NCI-H2029 (cell line): Measurements from ENCODE around the gene NCK2.
"Not testable (repeated sequence)": the region's sequence is repeated elsewhere in the genome, so short reads cannot be mapped to it uniquely, and the experiment has no call there.

Source experiments
- DNase-seq: peaks from one replicate; lab custom pipeline; 2025; lab: John Stamatoyannopoulos, UW

The NCK2 gene

DNA sequence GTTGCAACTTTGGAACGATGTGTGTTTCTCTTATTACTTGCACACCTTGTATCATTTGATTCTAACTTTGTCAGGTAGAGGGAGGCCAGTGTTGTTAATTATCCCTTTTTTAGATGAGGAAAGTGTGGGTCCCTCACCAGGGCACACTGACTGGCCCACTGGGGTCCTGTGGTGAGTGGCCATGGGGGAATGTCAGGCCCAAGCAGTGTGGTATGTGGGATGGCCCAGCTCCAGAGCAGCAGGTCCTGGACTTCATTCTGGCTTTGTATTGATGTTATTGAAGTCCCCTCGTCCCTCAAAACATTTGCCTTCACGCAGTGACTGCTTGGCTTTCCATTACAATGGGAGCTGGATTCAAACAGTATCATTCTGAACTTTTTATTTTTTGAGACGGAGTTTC lies 11.7 kb downstream of the NCK2 start:
- no peak for DNase-seq

DNA sequence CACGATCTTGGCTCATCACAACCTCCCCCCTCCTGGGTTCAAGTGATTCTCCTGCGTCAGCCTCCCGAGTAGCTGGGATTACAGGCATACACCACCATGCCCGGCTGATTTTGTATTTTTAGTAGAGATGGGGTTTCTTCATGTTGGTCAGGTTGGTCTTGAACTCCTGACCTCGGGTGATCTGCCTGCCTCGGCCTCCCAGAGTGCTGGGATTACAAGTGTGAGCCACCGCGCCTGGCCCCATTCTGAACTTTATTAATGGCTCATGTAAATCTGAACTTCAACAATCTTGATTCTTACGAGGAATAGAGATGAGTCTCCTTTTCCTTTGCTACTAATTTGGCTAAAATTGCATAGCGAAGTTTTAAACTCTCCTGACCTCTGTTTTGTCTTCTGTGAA lies 12.2 kb downstream of the NCK2 start:
- not testable (repeated sequence) for DNase-seq

DNA sequence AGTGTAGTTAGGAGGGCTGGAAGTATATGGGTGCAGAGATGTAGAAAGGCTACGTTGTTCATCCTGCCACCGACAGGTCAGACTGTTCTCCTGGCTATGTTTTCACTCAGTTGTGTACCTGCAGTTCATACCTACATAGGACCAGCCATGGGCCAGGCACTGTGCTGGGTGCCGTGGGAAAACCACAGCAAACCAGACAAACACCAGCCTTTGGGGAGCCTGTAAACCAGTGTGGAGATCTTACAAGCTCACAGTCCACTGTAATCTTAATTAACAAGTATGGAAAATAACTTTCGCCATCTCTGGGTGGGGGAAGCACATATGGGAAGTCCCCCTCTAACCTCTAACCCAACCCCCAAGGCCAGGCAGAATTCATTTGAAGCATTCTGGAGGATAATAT lies 12.7 kb downstream of the NCK2 start:
- DNase-seq: no peak

DNA sequence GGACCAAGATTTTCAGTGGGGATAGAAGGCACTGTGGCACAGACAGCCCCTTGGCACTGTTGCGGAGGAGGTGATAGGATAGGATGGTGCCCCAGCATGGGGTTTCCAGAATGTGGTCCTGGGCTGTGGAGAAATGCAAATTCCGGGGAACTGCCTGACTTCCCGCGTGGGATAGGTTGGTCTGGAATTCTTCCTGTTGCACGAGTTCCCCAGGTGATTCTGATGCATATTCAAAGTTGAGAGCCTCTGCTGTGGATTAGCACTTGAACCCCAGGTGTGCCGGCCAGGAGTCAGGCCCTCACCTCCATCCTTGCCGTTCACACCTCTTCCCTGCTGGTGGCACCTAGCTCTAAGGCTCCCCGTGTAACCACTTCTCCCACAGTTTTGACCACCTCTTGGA lies 15.5 kb downstream of the NCK2 start:
- no peak for DNase-seq

DNA sequence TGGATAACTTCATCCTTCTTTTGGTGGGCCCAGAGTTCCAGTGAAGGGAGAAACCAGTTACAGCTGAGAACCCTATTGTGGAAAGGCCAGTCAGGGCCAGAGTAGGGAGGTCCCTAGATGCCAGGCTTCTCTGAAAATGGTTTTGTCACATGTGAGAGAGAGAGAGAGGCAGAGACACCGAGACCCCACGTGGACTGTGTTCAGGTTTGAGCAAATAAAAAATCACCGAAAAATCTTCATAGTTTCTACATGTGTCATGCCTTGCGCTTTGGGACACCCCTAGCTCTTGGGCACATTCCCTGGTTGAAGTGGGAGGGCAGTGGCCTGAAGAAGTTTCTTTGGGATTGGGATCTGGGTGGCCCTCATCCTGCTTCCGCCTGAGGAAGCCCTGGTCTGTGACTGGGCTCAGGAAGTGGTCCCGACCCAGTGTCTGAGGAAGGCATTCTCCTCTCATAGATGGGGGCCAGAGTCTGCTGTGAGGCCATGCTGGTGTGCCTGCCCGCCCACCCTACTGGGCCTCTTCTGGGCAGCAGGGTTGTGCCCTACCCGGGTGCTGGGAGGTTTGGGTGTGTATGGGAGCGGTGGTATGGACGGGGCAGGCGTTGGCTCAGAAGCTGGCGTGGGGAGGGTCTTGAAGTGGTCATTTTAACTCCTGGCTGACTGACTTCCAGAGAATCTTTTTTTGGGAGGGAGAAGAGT lies 16.1 kb downstream of the NCK2 start:
- no peak for DNase-seq

DNA sequence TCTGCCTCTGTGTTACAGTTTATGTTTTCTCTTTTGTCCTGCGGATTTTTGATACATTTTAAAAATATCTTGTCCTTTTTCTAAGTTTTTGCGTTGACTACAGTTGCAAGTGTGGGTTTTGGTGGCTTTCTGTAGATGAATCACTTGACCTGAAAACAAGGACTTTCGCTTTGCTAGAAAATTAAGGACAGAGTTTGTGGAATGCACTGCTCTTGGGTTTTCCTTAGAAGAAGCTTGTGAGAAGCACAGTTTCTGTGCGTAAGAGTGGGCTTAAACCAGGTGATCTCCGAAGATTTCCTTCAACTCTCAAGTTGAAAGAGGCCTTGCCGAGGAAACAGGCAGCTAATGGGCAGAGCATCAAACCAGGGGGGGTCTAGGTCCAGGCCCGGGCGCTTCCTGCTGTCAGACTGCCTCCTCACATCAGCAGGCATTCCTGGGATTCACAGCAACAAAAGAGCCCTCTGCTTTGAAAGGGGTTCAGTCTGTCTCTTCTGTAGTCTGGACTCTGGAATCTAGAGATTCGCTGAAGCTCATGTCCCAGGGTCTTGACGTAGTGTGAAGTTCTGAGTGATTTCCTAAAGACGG lies 17.3 kb downstream of the NCK2 start:
- no peak for DNase-seq

DNA sequence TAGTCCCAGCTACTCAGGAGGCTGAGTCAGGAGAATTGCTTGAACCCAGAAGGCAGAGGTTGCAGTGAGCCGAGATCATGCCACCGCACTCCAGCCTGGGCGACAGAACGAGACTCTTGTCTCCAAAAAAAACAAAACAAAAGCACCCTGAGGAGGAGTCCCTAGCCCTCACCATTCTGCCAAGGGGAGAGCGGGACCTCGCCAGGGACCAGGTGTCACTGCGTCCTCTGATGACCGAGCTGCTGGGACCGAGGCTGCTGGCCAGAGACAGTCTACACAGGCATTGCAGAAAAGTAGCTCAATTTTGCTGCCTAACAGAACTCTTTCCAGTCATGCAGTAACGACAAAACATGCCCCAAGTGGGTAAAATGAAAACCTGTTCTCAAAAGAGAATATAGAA lies 18.4 kb downstream of the NCK2 start:
- no peak for DNase-seq

DNA sequence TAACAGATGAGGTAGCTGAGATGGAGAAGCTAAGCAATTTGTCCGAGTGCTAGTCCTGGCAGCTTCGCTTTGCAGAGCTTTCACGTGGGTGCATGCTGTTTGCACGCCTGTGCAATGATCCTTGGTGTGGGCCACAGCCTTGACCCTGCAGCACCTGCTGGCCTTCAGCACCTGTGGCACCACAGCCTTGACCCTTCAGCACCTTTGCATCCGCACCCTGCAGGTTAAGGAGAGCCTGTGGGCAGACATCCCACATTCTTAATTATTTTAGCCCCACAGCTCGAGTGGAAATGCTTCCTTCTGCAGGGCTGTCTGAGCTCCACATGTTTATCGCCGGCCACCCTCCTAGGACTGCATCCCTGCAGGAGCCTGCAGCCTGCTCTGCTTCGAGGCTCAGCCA lies 19.3 kb downstream of the NCK2 start:
- no peak for DNase-seq

DNA sequence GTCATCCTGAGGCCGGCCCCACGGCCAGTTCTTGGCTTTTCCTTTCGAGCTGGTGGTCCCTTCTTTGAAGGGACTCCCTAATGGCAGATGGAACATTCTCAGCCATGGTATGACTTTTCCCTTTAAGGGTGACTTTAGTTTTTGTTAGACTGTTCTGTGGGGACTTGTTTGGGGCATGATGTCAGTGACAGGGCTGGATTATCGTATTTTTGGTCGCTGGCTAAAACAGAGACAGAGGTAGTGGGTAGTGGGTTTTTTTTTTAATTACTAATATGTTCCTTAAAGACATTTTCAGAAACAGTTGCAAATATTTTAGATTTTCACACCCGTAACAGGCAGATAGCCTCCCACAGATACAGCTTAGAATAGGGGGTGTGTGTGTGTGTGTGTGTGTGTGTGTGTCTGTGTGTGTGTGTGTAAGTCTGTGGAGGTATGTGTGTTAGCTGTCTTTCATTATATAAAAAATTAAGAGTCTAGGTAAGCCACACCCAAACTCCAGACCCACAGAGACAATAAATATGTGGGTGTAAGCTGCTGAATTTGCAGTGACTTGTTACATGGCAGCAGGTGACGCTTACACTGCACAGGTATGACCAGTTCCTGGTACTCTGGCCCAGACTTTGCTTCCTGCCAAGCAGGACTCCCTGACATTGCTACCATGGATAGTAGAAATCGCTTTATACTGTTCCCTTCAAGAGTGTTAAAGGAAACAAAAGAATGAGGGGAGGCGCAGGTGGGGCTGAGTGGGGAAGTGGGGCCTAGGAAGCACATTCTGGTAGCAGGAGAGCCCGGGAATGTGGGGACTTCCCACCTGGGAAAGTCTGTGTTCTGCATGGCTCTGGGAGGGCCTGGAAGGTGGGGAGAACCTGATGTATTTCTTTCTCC lies 20.9 kb downstream of the NCK2 start:
- no peak for DNase-seq

DNA sequence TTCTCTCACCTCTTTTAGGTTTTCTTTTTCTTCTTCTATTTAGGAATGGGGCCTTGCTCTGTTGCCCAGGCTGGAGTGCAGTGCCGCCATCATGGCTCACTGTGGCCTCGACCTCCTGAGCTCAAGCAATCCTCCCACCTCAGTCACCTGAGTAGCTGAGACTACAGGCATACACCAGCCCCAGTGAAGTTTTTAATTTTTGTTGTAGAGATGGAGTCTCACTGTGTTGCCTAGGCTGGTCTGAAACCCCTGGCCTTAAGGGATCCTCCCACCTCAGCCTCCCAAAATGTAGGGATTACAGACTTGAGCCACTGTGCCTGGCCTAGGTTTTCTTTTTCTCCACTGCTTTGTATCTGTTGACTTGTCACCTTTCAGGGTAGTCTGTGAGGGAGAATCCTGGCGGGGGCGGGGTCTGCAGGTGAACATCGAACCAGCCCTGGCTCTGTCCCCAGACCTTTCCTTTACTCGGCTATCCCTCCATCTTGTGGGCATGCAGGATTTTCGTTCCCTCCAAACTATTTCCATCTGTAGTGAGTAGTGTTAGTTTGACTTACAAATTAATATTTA lies 21.7 kb downstream of the NCK2 start:
- no peak for DNase-seq

DNA sequence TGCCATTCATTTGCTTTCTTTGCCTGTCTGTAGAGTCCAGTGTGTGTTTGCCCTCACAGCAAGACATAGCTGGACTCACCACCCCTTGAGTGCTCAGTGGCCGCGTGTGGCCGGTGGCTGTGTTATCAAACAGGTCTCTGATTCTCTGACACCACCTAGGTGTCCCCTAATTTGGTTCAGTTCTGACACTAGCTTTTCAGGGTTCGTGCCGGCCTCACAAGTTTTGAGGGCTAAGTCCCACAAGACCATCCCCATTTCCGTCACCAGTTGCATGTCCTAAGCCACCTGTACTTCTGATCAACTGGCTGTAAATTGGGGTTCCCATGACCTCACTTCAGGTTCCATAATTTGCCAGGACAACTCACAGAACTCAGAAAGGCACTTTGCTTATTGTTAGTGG lies 23.5 kb downstream of the NCK2 start:
- no peak for DNase-seq

DNA sequence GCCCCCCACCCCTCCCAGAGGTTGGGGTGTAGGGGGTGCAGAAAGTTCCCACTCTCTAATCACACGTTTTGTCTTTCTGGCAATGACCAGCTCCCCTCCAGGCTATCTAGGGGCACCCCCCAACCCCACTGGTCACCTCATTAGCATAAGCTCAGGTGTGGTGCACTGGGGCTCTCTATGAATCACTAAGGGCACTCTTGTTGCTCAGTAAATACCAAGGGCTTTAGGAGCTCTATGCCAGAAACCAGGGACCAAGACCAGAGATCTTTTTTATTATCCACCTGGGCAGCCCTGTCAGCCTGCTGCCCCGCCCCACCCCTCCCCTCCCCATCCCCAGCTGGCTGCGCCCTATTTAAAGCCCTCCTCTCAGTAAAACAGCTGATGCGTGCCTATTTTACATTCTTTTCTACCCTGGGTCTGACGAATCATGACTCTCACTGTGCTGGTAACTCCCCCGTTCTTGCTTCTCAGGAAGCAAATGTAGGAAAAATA lies 24.3 kb downstream of the NCK2 start:
- DNase-seq: no peak

DNA sequence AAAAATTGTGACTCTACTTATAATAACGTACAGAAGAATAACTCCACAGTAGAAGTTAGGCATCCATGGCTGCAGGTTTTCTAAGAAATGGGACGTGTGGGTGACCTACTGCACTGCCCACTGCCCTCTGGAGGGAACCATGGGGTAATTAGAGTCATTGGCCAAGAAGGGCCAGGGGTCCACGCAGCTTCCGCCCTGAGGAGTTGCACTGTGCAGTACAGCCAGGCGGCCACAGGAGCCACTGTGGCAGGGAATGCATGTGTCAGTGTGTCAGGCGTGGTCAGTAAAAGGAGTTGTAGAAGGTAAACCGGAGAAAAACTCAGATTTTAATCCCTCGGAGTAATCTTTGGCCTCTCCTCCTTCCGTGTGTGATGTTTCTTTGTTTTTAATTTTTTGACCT lies 24.8 kb downstream of the NCK2 start:
- no peak for DNase-seq

DNA sequence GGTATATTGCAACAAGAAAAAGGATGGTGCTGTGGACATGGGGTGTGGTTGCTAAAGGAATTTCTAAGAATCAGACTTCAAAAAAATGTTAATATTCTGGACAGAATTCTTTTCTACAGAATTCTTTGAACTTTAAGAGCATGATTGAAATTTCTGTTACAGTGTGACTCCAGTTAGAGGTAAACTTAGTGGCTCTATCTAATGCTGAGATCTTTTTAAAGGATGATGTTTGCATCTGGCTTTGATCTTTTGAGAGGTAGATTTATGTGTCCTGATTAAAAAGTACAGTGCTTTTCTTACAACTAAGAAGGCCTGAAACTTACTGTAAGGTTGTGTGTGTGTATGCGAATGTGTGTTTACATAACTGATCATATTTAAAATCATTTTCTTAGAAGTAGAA lies 25.4 kb downstream of the NCK2 start:
- DNase-seq: no peak

DNA sequence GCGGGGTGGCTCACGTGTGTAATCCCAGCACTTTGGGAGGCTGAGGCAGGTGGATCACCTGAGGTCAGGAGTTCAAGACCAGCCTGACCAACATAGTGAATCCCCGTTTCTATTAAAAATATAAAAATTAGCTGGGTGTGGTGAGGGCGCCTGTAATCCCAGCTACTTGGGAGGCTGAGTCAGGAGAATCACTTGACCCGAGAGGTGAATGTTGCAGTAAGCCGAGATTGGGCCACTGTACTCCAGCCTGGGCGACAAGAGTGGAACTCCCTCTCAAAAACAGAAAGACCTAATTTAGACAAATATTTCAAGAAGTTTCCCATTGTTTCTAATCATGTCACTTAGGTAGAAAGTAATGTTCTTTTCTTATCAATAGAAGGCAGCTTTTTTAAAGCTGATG lies 26.6 kb downstream of the NCK2 start:
- not testable (repeated sequence) for DNase-seq

DNA sequence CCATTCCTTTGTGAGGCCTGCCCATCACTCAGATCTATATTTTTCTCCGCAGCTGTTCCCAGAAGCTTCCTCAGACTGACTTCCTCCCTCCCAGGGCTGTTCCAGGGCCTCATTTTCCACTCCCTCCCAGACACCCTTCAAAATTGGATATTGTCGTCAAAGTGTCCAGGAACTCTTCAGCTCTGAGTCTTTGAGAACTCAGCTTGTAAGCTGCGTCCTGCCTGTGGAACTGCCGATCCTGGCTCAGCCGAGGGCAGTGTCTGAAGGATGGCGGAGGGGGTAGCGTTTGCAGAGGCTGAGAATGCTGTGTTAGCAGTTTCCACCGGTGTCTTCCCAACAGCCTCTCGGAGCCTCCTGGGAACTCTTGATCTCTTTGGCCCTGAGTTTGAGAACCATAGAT lies 27.1 kb downstream of the NCK2 start:
- no peak for DNase-seq

DNA sequence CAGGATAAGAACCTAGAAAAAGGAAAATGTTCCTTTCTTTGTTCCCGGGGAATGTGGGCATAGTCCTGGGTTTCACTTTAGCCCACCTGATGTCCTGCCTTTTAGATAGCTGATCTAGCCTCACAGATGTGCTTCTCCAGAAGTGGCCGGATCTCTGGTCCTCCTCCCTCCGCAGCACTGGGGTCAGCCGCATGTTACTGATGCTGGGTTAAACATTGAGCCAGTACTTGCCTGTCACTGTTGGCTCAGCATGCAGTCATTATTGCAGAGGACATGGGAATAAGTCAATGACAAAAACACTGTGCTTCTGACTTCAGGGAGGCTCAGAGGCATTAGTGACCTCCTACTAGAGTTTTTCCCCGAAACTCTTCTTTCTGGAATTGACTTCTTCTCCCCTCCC lies 27.6 kb downstream of the NCK2 start:
- DNase-seq: no peak

DNA sequence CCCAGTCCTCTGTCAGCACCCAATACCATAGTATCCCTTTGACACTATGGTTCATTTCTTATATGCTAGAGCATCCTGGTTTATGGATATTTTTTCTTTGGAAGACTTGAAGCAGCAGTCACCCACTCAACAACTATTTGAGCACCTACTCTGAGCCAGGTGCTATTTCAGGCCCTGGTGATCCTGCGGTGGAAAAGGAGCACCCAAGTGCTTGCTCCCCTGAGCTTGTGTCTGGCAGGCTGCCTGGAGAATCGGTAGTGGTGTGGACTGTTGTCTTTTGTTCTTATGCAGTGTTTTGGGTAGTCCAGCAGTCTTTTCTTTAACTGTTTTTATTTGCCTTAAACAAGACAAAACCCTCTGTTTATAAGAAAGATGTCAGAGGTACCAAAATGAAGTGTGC lies 28.9 kb downstream of the NCK2 start:
- DNase-seq: no peak

DNA sequence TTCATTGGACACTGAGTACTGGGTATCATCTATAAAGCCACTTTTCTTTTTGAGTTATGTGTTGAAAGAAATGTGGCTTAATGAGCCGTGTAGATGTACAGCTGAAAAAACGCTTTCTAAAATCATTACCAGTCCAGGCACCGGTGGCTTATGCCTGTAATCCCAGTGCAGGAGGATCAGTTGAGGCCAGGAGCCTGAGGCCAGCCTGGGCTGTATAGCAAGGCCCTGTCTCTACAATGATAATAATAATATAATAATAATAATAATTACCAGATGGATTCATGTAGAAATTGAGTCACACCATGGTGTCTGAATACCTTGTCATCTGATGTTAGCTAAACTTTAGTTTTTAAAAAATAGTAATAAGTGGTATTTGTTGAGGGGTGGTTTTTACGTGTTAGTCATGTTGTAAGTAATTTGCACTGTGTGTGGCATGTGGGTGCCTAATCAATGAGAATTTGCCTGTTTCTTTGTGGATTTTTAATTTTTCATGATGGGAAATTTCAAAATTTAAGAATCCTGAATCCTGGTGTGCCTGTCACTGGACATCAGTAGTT lies 30.1 kb downstream of the NCK2 start:
- no peak for DNase-seq

DNA sequence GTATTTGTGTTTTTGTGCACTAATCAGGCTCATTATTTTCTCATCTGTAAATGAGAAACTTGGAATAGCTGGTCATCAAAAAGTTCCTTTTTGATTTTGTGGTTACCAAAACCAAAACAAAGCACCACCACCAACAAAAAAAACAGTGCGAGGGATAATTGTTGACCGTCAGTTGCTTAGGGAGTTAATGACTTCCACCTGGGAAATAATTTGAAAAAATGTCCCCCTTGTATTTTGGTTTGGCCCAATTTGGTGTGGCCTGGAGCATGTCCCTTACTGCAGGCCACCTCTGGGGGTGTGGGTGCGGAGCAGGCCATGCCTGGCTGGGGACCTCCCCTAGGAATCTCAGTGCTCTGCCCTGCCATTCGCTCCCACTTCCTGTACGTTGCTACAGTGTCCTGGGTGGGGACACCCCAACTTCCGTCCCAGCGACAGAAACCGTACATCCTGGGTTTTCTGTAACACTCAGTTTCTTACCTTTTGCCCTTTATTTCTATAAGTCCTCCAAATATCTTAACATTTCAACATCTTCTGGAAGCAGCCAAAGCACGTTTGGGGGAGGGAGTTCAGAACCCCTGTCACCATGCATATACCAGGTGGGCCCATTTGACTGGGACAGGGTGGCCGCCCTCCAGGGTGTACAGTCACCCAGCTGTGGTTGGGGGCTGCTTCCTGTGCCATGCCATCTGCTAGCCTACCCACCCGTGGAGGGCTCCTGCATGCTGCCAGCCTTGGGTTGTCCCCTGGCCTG lies 31.3 kb downstream of the NCK2 start:
- no peak for DNase-seq

DNA sequence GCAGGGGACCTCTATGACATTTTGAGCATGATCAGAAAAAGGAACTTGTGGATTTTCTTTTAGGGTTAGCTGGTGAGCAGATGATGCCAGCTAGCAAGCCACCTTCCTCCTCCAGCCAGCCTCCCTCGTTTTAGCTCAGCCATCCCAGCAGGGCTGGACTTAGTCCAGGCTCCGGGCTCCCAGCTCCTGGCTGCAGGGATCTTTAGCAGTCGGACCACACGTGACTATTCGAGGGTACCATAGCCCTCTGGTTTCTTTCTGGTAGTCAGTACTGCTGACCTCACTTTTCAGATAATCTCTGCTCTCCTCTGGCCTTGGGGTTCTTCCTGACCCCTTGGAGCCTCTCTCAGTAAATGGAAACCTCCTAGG lies 31.8 kb downstream of the NCK2 start:
- DNase-seq: no peak

DNA sequence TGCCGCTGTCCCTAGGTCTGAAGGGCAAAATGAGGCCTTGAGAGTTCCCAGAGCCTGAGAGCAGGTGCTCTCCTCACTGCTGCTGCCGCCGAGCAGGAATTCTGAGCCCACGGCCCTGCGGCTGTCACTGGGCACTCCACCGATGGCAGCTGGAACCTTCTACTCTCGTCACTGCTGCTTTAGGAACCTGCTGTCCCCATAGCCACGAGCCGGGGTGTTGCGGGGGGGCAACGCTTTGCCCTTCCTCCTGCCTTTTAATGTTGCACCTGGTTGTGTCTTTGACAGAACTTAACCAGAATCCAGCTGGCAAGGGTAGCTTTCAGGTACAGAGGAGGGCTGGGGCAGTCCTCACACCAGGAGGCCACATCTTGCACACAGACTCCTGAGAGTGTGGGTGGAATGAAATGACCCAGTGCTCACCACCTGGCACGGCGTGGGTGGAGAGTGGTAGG lies 32.3 kb downstream of the NCK2 start:
- DNase-seq: no peak
